ENCODE results near the gene HOXA10.

- TF ChIP-seq POLR2A (IDR thresholded peaks at IDR 0.05) (no peak), CTCF (IDR thresholded peaks at IDR 0.05) (no peak)
These were observed 45.7 kb upstream of the HOXA10 start for GRCh38 chr7:27219821-27220220.
